Subcutaneous adipose tissue (tissue), 4 donors: ENCODE data around the gene IRX6. TPM values are rescaled to one million over a fixed set of nuclear protein-coding genes. Genes with fewer than 3 reads are reported as not detected.

ENCODE experiments used
- CTCF ChIP-seq: fragments of 450-650 bp; IDR thresholded peaks from one replicate; pipeline ENCODE4 v1.5.1; 2016; ENCODE audit warnings: low read depth, mild to moderate bottlenecking, control low read depth, antibody characterized with exemption, moderate library complexity
- total RNA-seq, 4 donors: library from RNA; depleted of rRNA; stranded (reverse); fragments of >200 nt; gene quantifications; one replicate each; pipeline ENCODE4 v1.1.0, GENCODE V29; 2016

The IRX6 gene
- total RNA-seq, 4 donors from 2014 or later, result 5.2 to 15.2 (median 11.1) TPM

GRCh38 chr16:55346475-55346874 lies 22.5 kb downstream of the IRX6 start:
- TF ChIP-seq CTCF, result no peak

- TF ChIP-seq CTCF, result no peak
Observed at GRCh38 chr16:55349867-55350266, 25.9 kb downstream of the IRX6 start.

GRCh38 chr16:55350984-55351383 lies 27.0 kb downstream of the IRX6 start:
- no peak for TF ChIP-seq CTCF

GRCh38 chr16:55351936-55352335 lies 27.9 kb downstream of the IRX6 start:
- no peak for TF ChIP-seq CTCF

- TF ChIP-seq CTCF, result no peak
Observed at GRCh38 chr16:55357241-55357640, 33.2 kb downstream of the IRX6 start.

- no peak for TF ChIP-seq CTCF
Observed at GRCh38 chr16:55359946-55360345, 35.9 kb downstream of the IRX6 start.

GRCh38 chr16:55364811-55365210 lies 40.8 kb downstream of the IRX6 start:
- TF ChIP-seq CTCF, result no peak
